SU-DHL-6 (cell line): ENCODE data around the gene MYO6.

Source experiments
- H2AFZ ChIP-seq: fragments of 200-600 bp; sonication (generic); 2 replicates; pipeline ENCODE4 v1.6.1; 2014; ENCODE audit warnings: low read depth, mild to moderate bottlenecking, moderate library complexity, mixed read lengths, antibody characterized with exemption, low read length; ENCODE audit not compliant: severe bottlenecking
- H3F3A ChIP-seq: fragments of 200-600 bp; shearing (Covaris generic); 2 replicates; pipeline ENCODE4 v1.6.0; 2016; ENCODE audit warnings: antibody characterized with exemption, mild to moderate bottlenecking; ENCODE audit not compliant: insufficient read depth
- H3K27ac ChIP-seq: fragments of 200-600 bp; sonication (generic); 2 replicates; pipeline ENCODE4 v1.5.1; 2016; ENCODE audit warnings: low read depth, mild to moderate bottlenecking, low read length, moderate library complexity, mixed read lengths
- H3K27me3 ChIP-seq: fragments of 200-600 bp; sonication (generic), shearing (Covaris generic); 2 replicates; pipeline ENCODE4 v1.6.0; 2014; ENCODE audit warnings: mild to moderate bottlenecking, low read length
- H3K36me3 ChIP-seq: fragments of 200-600 bp; sonication (generic); 2 replicates; pipeline ENCODE4 v1.6.1; 2014; ENCODE audit warnings: mild to moderate bottlenecking, low read length, mixed read lengths
- H3K4me2 ChIP-seq: fragments of 300-600, 200-600 bp; shearing (Covaris generic), sonication (generic); 2 replicates; pipeline ENCODE4 v1.6.0; 2014; ENCODE audit warnings: low read length, low read depth, mild to moderate bottlenecking; ENCODE audit not compliant: poor library complexity, severe bottlenecking
- H3K4me3 ChIP-seq: fragments of 200-600 bp; sonication (generic); 2 replicates; pipeline ENCODE4 v1.5.1; 2014; ENCODE audit warnings: antibody characterized with exemption, low read length, mild to moderate bottlenecking, mixed read lengths; ENCODE audit not compliant: insufficient read depth, poor library complexity, severe bottlenecking
- H3K79me2 ChIP-seq: fragments of 200-600 bp; sonication (generic); 2 replicates; pipeline ENCODE4 v1.6.1; 2014; ENCODE audit warnings: mild to moderate bottlenecking, low read length, moderate library complexity; ENCODE audit not compliant: insufficient read depth
- H3K9ac ChIP-seq: fragments of 200-600 bp; sonication (generic); 2 replicates; pipeline ENCODE4 v1.7.0; 2014; ENCODE audit warnings: mild to moderate bottlenecking, low read length
- H3K9me2 ChIP-seq: fragments of 200-600 bp; sonication (generic); replicated peaks from 2 replicates; pipeline ENCODE4 v1.6.1; 2014; ENCODE audit warnings: low read length; ENCODE audit not compliant: insufficient read depth
- H3K9me3 ChIP-seq: fragments of 200-600 bp; sonication (generic); 2 replicates; pipeline ENCODE4 v1.6.1; 2014; ENCODE audit warnings: low read length, mixed read lengths; ENCODE audit not compliant: insufficient read depth
- H4K20me1 ChIP-seq: fragments of 200-600 bp; sonication (generic); 2 replicates; pipeline ENCODE4 v1.6.1; 2014; ENCODE audit warnings: low read depth, mild to moderate bottlenecking, antibody characterized with exemption, low read length, moderate library complexity, mixed read lengths
- CTCF ChIP-seq: fragments of 200-600 bp; sonication (generic); IDR thresholded peaks from one replicate; pipeline ENCODE4 v1.5.1; 2017; ENCODE audit warnings: antibody characterized with exemption, mild to moderate bottlenecking, low read length, moderate library complexity; ENCODE audit not compliant: insufficient read depth, poor library complexity, severe bottlenecking
- EZH2phosphoT487 ChIP-seq: fragments of 200-600 bp; sonication (generic), shearing (Covaris generic); conservative IDR thresholded peaks from 2 replicates; pipeline ENCODE4 v1.6.1; 2018; ENCODE audit warnings: mild to moderate bottlenecking, antibody characterized with exemption, low read length, moderate library complexity, mixed read lengths

Gene MYO6

GRCh38 chr6:75936682-75937081, 187.6 kb downstream of the MYO6 start:
- Histone ChIP-seq H3F3A (no peaks in the 10 kb centered on the region), H3K9ac (no peak overlapping the region), H3K79me2 (no peaks in the 10 kb centered on the region), H3K36me3 (no peaks in the 10 kb centered on the region), H3K4me3 (no peak overlapping the region), H3K9me3 (no peaks in the 10 kb centered on the region), H3K27ac (no peak overlapping the region), H3K27me3 (no peaks in the 10 kb centered on the region), H3K4me2 (no peak overlapping the region), H2AFZ (no peak overlapping the region), H4K20me1 (no peaks in the 10 kb centered on the region), H3K9me2 (no peaks in the 10 kb centered on the region)
- no peak for TF ChIP-seq EZH2phosphoT487
- TF ChIP-seq CTCF: no peak

DNA sequence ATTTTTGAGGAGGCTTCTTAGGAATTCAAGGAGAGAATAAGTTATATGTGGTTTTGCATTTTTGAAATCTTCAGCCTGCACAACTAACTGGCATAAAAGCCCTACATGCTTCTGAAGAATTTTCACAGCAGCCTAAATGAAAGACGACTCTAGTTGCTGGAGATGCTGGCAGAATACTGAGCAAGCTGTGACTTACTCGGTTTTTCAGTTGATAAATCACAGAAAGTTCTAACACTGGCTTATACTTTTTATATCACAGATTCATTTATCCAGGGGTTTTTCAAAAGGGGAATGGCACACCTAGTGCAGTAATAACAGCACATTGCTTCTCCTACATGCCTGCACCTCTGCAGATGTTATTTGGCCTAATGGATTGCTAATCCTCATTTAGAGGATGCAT, 188.8 kb downstream of the MYO6 start:
- Histone ChIP-seq H3K9me3 (no peaks in the 10 kb centered on the region), H3K9me2 (no peaks in the 10 kb centered on the region), H4K20me1 (no peaks in the 10 kb centered on the region), H3K4me2 (no peak overlapping the region), H2AFZ (no peak overlapping the region), H3K79me2 (no peaks in the 10 kb centered on the region), H3K36me3 (no peaks in the 10 kb centered on the region), H3K27me3 (no peaks in the 10 kb centered on the region), H3F3A (no peaks in the 10 kb centered on the region), H3K27ac (no peak overlapping the region), H3K9ac (no peak overlapping the region), H3K4me3 (no peak overlapping the region)
- no peak for TF ChIP-seq EZH2phosphoT487
- no peak for TF ChIP-seq CTCF

- Histone ChIP-seq H3K36me3 (no peaks in the 10 kb centered on the region), H3K79me2 (no peaks in the 10 kb centered on the region), H4K20me1 (no peaks in the 10 kb centered on the region), H3K9me2 (no peaks in the 10 kb centered on the region), H3K9me3 (no peaks in the 10 kb centered on the region), H3K4me2 (no peak overlapping the region), H3K27me3 (no peaks in the 10 kb centered on the region), H3K9ac (no peak overlapping the region), H2AFZ (no peak overlapping the region), H3F3A (no peaks in the 10 kb centered on the region), H3K4me3 (no peak overlapping the region), H3K27ac (no peak overlapping the region)
- no peak for TF ChIP-seq CTCF
- no peak for TF ChIP-seq EZH2phosphoT487
These were observed 191.5 kb downstream of the MYO6 start for GRCh38 chr6:75940564-75940963.

DNA sequence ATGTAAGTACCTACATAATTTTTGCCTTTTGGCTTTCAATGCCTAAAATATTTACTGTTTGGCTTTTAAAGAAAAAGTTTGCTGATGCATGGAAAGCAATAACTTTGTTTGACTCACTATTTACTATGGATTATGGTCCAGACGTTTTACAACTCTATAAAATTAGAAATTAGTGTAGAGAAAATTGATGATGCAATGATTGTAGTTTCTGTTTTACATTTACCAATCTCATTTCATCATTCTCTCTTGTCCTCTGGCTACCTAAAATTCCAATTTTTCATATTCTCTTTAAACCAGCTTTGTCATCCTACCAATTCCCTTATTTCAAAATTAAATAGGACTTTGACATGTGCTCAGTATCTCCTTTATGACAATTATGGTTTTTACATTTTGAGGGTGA, 192.5 kb downstream of the MYO6 start:
- H4K20me1 ChIP-seq: no peaks in the 10 kb centered on the region
- H3K79me2 ChIP-seq: no peaks in the 10 kb centered on the region
- TF ChIP-seq CTCF (no peak), EZH2phosphoT487 (no peak)
- H3K4me3 ChIP-seq: no peak overlapping the region
- no peak overlapping the region for H3K9ac ChIP-seq
- no peaks in the 10 kb centered on the region for H3K9me2 ChIP-seq
- H3K9me3 ChIP-seq: no peaks in the 10 kb centered on the region
- H3K27me3 ChIP-seq: no peaks in the 10 kb centered on the region
- H3F3A ChIP-seq: no peaks in the 10 kb centered on the region
- no peak overlapping the region for H3K27ac ChIP-seq
- no peaks in the 10 kb centered on the region for H3K36me3 ChIP-seq
- no peak overlapping the region for H2AFZ ChIP-seq
- H3K4me2 ChIP-seq: no peak overlapping the region
